Mucosa of descending colon (tissue), 3 donors: ENCODE measurements around the gene LDLRAD4. TPM values are rescaled to one million over a fixed set of nuclear protein-coding genes. Genes with fewer than 3 reads are reported as not detected.

ENCODE experiments used
- ATAC-seq: fragments of 200-7000 bp; cut with Tn5 transposase; one replicate; pipeline ENCODE4 v1.9.1; 2020; ENCODE audit warnings: mild to moderate bottlenecking, moderate library complexity
- DNase-seq, 3 donors: peaks; one replicate each; pipeline ENCODE4 v3.0.0-alpha.2; 2020
- H3K36me3 ChIP-seq: fragments of 200-600 bp; one replicate; pipeline ENCODE4 v1.8.0; 2021; ENCODE audit warnings: low read depth, mild to moderate bottlenecking
- H3K4me1 ChIP-seq: fragments of 200-600 bp; one replicate; pipeline ENCODE4 v1.8.0; 2021; ENCODE audit warnings: low read depth, mild to moderate bottlenecking
- H3K4me3 ChIP-seq: fragments of 200-600 bp; one replicate; pipeline ENCODE4 v1.8.0; 2021; ENCODE audit warnings: mild to moderate bottlenecking
- H3K9me3 ChIP-seq: fragments of 200-600 bp; one replicate; pipeline ENCODE4 v1.8.0; 2021; ENCODE audit warnings: mild to moderate bottlenecking
- intact Hi-C, 2 donors: fragments of 100-400 bp; cut with DNase I in 1 of 2; cut with micrococcal nuclease in 1 of 2; formaldehyde crosslinking; loops; one replicate each; pipeline versions ENCODE4 v1.11.0 to v1.11.1; 2022; cut with DNase I, micrococcal nuclease
- total RNA-seq, 3 donors: library from RNA; stranded (reverse); fragmentation: NEBNext Ultra II Directional in 2 of 3; extraction: Animal tissue kit (Norgen Biotek cat#: 25700) in 2 of 3; gene quantifications; one replicate each; pipeline versions ENCODE4 v1.2.1 to v1.2.4, GENCODE V29; 2021 to 2023
- TF ChIP-seq, protein P1 (sequence below): fragments of 200-600 bp; IDR thresholded peaks from one replicate; pipeline ENCODE4 v1.8.0; 2022; ENCODE audit warnings: antibody characterized with exemption, mild to moderate bottlenecking
- donor health status: DM: no; HTN: no; CAD: no; lungs with moderate emphysema.
- donor health status: DM: no; HTN: no; CAD: no.
- donor health status: DM: no; HTN: yes; CAD: no.

LDLRAD4 gene
- total RNA-seq, 3 donors from 2014 or later = 36.8 to 41.0 (median 37.4) TPM

DNA sequence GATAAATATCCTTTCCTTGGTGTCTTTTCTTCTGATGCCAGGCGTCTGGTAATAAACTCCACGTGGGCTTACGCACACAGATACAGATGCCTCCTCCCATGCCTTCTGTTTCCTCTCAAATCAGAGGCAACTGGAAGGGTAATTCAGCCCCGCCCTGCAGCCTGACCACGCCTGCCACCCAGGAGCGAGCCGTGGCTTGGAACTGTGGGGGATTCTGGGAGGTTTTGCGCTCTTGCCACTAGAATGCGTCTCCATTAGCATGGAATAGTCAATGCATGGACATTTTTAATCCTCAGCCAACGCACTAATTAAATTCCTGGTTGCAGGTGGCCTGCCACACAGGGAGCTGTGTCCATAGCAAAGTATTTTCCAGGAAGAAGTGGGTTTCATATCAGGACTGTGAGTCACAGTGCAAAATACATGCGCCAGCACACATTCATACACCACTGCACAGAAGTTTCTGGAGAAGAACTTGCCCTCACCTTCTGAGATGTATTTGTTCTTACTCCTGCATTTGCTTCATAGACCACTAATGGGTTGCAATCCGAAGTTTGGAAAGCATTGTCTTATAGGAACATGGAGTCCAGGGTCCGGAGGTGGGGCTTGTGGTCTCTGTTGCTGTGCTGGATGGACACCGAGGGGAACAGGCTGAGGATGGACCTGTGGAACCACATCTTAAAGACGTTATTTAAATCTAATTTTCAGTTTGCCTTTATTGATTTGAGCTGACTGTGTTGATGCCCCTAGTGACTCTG is 151.4 kb downstream of the LDLRAD4 start:
- Histone ChIP-seq H3K36me3 (no peaks in the 10 kb centered on the region), H3K4me3 (no peak overlapping the region), H3K4me1 (peaks cover 18% of the 10 kb centered on the region), H3K9me3 (no peaks in the 10 kb centered on the region)
- peak; percentile 76 to 88 (median 85) for DNase-seq
- intact Hi-C loops = loop anchor here in 1 of 2 donors (10.0 kb wide), 1 partner anchor 45 kb away; no protein-coding TSS in a partner anchor
- peak; percentile 92 for ATAC-seq
- TF ChIP-seq, protein P1, sequence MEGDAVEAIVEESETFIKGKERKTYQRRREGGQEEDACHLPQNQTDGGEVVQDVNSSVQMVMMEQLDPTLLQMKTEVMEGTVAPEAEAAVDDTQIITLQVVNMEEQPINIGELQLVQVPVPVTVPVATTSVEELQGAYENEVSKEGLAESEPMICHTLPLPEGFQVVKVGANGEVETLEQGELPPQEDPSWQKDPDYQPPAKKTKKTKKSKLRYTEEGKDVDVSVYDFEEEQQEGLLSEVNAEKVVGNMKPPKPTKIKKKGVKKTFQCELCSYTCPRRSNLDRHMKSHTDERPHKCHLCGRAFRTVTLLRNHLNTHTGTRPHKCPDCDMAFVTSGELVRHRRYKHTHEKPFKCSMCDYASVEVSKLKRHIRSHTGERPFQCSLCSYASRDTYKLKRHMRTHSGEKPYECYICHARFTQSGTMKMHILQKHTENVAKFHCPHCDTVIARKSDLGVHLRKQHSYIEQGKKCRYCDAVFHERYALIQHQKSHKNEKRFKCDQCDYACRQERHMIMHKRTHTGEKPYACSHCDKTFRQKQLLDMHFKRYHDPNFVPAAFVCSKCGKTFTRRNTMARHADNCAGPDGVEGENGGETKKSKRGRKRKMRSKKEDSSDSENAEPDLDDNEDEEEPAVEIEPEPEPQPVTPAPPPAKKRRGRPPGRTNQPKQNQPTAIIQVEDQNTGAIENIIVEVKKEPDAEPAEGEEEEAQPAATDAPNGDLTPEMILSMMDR = no peak

DNA sequence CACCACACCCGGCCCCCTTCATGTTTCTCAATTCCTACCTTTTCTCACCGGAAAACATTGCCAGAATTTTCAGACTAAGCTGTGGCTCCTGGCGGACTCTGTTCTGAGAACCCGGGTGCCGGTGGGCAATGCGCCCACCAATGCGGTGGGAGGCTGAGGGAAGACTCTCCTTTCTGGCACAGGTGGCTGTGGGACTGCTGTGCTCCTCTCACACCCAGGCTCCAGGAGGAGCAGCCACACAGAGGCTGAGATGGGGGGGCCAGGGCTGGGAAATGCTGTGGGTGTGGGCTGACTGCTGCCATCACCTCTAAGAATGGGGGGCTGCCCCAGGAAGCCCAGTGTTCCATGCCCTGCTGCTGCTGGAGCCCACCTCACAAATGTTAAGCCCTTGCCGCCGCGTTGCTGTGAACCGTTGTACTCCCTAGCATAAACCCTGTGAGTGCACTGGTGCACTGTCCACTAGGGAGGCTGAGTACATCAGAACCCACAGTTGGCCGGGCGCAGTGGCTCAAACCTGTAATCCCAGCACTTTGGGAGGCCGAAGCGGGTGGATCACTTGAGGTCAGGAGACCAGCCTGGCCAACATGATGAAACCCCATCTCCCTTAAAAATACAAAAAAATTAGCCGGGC is 152.6 kb downstream of the LDLRAD4 start:
- ATAC-seq = no peak
- TF ChIP-seq, protein P1 = no peak
- intact Hi-C loops = loop anchor here in 1 of 2 donors (10.0 kb wide), 1 partner anchor 46 kb away; no protein-coding TSS in a partner anchor

DNA sequence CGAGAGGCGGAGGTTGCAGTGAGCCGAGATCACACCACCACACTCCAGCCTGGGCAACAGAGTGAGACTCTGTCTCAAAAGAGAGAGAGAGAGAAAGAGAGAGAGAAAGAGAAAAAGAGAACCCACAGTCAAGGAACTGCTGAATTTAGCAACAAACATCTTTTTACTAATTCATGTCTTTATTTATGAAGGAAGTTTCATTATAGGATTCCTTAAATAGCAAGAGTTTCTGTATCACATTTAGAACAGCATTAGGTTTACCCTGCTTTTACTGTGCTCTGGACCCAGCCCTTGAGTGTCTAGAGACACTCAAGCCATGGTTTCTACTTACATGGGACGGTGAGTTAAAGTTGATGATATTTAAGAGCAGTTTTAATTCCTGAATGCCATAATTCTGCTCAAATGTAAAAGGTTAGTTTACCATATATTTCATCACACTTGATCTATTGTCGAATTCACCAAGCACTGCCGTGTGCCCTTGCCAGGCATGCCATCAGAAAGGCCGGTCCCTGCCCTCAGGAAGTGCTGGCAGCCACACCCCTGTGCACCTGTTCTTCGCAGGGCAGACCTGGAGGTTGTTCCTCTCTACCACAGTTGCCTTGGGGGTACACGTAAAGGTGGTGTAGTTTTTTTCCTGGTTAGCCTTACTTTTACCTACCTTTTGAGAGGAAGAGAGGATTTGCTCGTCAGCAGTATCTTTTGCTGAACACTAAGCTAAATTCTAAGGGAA is 153.3 kb downstream of the LDLRAD4 start:
- intact Hi-C loops = loop anchor here in 1 of 2 donors (10.0 kb wide), 1 partner anchor 47 kb away; no protein-coding TSS in a partner anchor
- TF ChIP-seq, protein P1 = no peak

More for the DNA sequence above, 152.6 kb downstream of the LDLRAD4 start:
- no peak for DNase-seq
- Histone ChIP-seq H3K4me1 (peaks cover 18% of the 10 kb centered on the region), H3K4me3 (no peak overlapping the region), H3K9me3 (no peaks in the 10 kb centered on the region), H3K36me3 (no peaks in the 10 kb centered on the region)

DNA sequence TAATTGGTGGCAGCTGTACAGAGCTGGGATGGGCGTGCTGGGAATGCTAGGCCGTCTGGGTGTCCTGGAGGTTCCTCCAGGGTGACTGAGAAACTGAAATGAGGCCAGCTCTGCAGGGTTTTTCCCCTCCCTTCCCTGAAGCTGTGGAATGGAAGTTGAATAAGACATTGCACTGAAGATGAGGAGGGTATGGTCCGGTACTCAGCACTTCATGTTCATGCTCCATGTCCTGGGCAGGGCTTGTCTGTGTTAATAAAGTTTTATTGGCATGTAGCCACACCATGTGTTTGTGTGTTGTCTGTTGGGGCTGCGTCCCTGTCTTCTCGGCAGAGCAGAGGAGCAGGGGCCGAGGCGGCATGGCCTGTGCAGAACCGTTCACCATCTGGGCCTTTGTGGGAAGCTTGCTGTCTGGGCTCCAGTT is 154.0 kb downstream of the LDLRAD4 start:
- intact Hi-C loops = loop anchor here in 1 of 2 donors (10.0 kb wide), 1 partner anchor 48 kb away; no protein-coding TSS in a partner anchor
- Histone ChIP-seq H3K4me3 (no peak overlapping the region), H3K9me3 (no peaks in the 10 kb centered on the region), H3K36me3 (no peaks in the 10 kb centered on the region), H3K4me1 (peaks cover 18% of the 10 kb centered on the region)
- TF ChIP-seq, protein P1 = no peak
- ATAC-seq (no peak), DNase-seq (no peak)

More for the DNA sequence above, 153.3 kb downstream of the LDLRAD4 start:
- Histone ChIP-seq H3K9me3 (no peaks in the 10 kb centered on the region), H3K4me1 (peaks cover 18% of the 10 kb centered on the region), H3K36me3 (no peaks in the 10 kb centered on the region), H3K4me3 (no peak overlapping the region)
- DNase-seq (peak; percentile 69 to 81 (median 73)), ATAC-seq (peak; percentile 73)

DNA sequence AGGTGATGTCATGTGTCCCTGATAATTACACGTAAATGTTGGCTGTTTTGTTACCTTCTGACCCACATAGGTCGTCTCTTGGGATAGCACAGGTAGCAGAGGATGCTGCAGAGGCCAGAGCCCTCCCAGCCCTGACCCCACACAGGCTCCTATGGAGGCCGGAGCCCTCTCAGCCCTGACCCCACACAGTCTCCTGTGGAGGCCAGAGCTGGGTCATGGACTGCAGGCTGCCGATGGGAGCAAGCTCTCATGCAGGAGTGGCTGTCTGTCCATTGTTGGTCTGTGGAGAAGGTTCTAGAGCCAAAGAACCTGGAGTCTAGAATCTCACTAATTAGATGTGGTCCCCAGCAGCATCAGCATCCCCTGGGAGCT is 155.5 kb downstream of the LDLRAD4 start:
- TF ChIP-seq, protein P1 = no peak
- intact Hi-C loops = loop anchor here in 1 of 2 donors (10.0 kb wide), 1 partner anchor 49 kb away; no protein-coding TSS in a partner anchor
- H3K4me3 ChIP-seq = no peak overlapping the region
- no peak for ATAC-seq
- no peaks in the 10 kb centered on the region for H3K9me3 ChIP-seq
- H3K4me1 ChIP-seq = peaks cover 17% of the 10 kb centered on the region
- DNase-seq = no peak
- no peaks in the 10 kb centered on the region for H3K36me3 ChIP-seq
